Suprapubic skin (tissue), 3 donors: Measurements from ENCODE around the gene CALN1.

Experiments used
- POLR2A ChIP-seq, 2 donors: fragments of 450-650 bp; IDR thresholded peaks; one replicate each; pipeline ENCODE4 v1.6.1; 2017; ENCODE audit warnings: antibody characterized with exemption in 2 of 2, mild to moderate bottlenecking in 2 of 2, moderate library complexity in 2 of 2
- TF ChIP-seq, protein P1 (sequence below), 2 donors: fragments of 200-600 bp in 1 of 2; fragments of 450-650 bp in 1 of 2; sonication (generic) in 1 of 2; IDR thresholded peaks; one replicate each; pipeline ENCODE4 v1.5.1; 2016 to 2019; ENCODE audit warnings: antibody characterized with exemption in 2 of 2, mild to moderate bottlenecking in 1 of 2, moderate library complexity in 1 of 2

GRCh38 chr7:72297636-72298035 lies 114.5 kb downstream of the CALN1 start:
- TF ChIP-seq, protein P1, sequence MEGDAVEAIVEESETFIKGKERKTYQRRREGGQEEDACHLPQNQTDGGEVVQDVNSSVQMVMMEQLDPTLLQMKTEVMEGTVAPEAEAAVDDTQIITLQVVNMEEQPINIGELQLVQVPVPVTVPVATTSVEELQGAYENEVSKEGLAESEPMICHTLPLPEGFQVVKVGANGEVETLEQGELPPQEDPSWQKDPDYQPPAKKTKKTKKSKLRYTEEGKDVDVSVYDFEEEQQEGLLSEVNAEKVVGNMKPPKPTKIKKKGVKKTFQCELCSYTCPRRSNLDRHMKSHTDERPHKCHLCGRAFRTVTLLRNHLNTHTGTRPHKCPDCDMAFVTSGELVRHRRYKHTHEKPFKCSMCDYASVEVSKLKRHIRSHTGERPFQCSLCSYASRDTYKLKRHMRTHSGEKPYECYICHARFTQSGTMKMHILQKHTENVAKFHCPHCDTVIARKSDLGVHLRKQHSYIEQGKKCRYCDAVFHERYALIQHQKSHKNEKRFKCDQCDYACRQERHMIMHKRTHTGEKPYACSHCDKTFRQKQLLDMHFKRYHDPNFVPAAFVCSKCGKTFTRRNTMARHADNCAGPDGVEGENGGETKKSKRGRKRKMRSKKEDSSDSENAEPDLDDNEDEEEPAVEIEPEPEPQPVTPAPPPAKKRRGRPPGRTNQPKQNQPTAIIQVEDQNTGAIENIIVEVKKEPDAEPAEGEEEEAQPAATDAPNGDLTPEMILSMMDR (IDR thresholded peaks at IDR 0.05), result no peak
- TF ChIP-seq POLR2A (IDR thresholded peaks at IDR 0.05), result no peak
